Head of caudate nucleus (tissue), 42 donors: ENCODE measurements around the gene VOPP1.

ENCODE experiments used
- DNase-seq, 42 donors: peaks; one replicate each; pipeline versions ENCODE4 v3.0.0 to v3.0.0-alpha.2; 2020 to 2021; ENCODE audit warnings: mixed read lengths in 7 of 42
- intact Hi-C: fragments of 100-400 bp; cut with DNase I; formaldehyde crosslinking; loops from one replicate; pipeline ENCODE4 v1.15.0; 2022

The VOPP1 gene

GRCh38 chr7:55536619-55537457 lies 35.5 kb downstream of the VOPP1 start:
- no peak for DNase-seq
- intact Hi-C loops, result no loop called here

- no peak for DNase-seq
- intact Hi-C loops, result no loop called here
Observed at GRCh38 chr7:55535617-55536016, 36.7 kb downstream of the VOPP1 start.

- no peak for DNase-seq
- intact Hi-C loops, result no loop called here
Observed at GRCh38 chr7:55534916-55535590, 37.2 kb downstream of the VOPP1 start.

- intact Hi-C loops, result no loop called here
- DNase-seq, result peak in 27 of 42 donors; percentile 29 to 69 (median 43)
Observed at GRCh38 chr7:55534262-55534915, 37.9 kb downstream of the VOPP1 start.

- intact Hi-C loops, result no loop called here
- no peak for DNase-seq
Observed at GRCh38 chr7:55533729-55534080, 38.6 kb downstream of the VOPP1 start.

- intact Hi-C loops, result no loop called here
- peak in 4 of 42 donors; percentile 29 to 58 (median 43) for DNase-seq
Observed at GRCh38 chr7:55533050-55533728, 39.1 kb downstream of the VOPP1 start.

GRCh38 chr7:55532150-55532917 lies 40.0 kb downstream of the VOPP1 start:
- DNase-seq, result peak in 6 of 42 donors; percentile 24 to 46 (median 35)
- intact Hi-C loops, result no loop called here

GRCh38 chr7:55531536-55531935 lies 40.8 kb downstream of the VOPP1 start:
- no peak for DNase-seq
- intact Hi-C loops, result no loop called here

GRCh38 chr7:55527307-55527706 lies 45.0 kb downstream of the VOPP1 start:
- intact Hi-C loops, result no loop called here
- DNase-seq, result no peak

- intact Hi-C loops, result no loop called here
- DNase-seq, result peak in 35 of 42 donors; percentile 24 to 71 (median 49)
Observed at GRCh38 chr7:55526770-55527169, 45.5 kb downstream of the VOPP1 start.

- peak in 17 of 42 donors; percentile 21 to 62 (median 52) for DNase-seq
- intact Hi-C loops, result no loop called here
Observed at GRCh38 chr7:55526329-55526728, 46.0 kb downstream of the VOPP1 start.

GRCh38 chr7:55524558-55525310 lies 47.6 kb downstream of the VOPP1 start:
- intact Hi-C loops, result no loop called here
- peak in 20 of 42 donors; percentile 10 to 66 (median 32) for DNase-seq

- intact Hi-C loops, result no loop called here
Observed at GRCh38 chr7:55523366-55523765, 48.9 kb downstream of the VOPP1 start.

GRCh38 chr7:55521917-55522902 lies 50.1 kb downstream of the VOPP1 start:
- intact Hi-C loops, result no loop called here
- no peak for DNase-seq

More at GRCh38 chr7:55523366-55523765, 48.9 kb downstream of the VOPP1 start:
- no peak for DNase-seq

- DNase-seq, result no peak
- intact Hi-C loops, result no loop called here
Observed at GRCh38 chr7:55521512-55521911, 50.8 kb downstream of the VOPP1 start.

GRCh38 chr7:55520426-55521140 lies 51.7 kb downstream of the VOPP1 start:
- DNase-seq, result no peak
- intact Hi-C loops, result no loop called here
